GM10847 (cell line): ENCODE data around the gene SYNGR3.

Experiments
- POLR2A ChIP-seq: IDR thresholded peaks from 2 replicates; pipeline ENCODE4 v1.6.1; 2011; ENCODE audit not compliant: insufficient read length; ENCODE audit errors: extremely low read depth

SYNGR3 gene

GRCh38 chr16:1998852-1999801, 9.4 kb downstream of the SYNGR3 start:
- no peak for TF ChIP-seq POLR2A

GRCh38 chr16:1999866-2000514, 10.2 kb downstream of the SYNGR3 start:
- no peak for TF ChIP-seq POLR2A

GRCh38 chr16:2001035-2001434, 11.3 kb downstream of the SYNGR3 start:
- TF ChIP-seq POLR2A = no peak

GRCh38 chr16:2001456-2002355, 11.9 kb downstream of the SYNGR3 start:
- no peak for TF ChIP-seq POLR2A

- no peak for TF ChIP-seq POLR2A
Observed at GRCh38 chr16:2002406-2003230, 12.8 kb downstream of the SYNGR3 start.

- no peak for TF ChIP-seq POLR2A
Observed at GRCh38 chr16:2003231-2003826, 13.6 kb downstream of the SYNGR3 start.

GRCh38 chr16:2003827-2004641, 14.3 kb downstream of the SYNGR3 start:
- no peak for TF ChIP-seq POLR2A

- no peak for TF ChIP-seq POLR2A
Observed at GRCh38 chr16:2004795-2005517, 15.2 kb downstream of the SYNGR3 start.

GRCh38 chr16:2005646-2006045, 15.9 kb downstream of the SYNGR3 start:
- no peak for TF ChIP-seq POLR2A

- TF ChIP-seq POLR2A = no peak
Observed at GRCh38 chr16:2006317-2006716, 16.5 kb downstream of the SYNGR3 start.

- TF ChIP-seq POLR2A = no peak
Observed at GRCh38 chr16:2007081-2007836, 17.5 kb downstream of the SYNGR3 start.

GRCh38 chr16:2008009-2008526, 18.3 kb downstream of the SYNGR3 start:
- TF ChIP-seq POLR2A = no peak
